HepG2 (cell line): ENCODE results near the gene RDH8. TPM values are rescaled to one million over a fixed set of nuclear protein-coding genes. Genes with fewer than 3 reads are reported as not detected.
A peak's percentile ranks its signal among the peaks of the same experiment; 100 is the strongest.
"Not testable (repeated sequence)": the region's sequence is repeated elsewhere in the genome, so short reads cannot be mapped to it uniquely, and the experiment has no call there.

Source experiments
- ATAC-seq: fragments of 200-7000 bp; cut with Tn5 transposase; 3 replicates; pipeline ENCODE4 v1.9.1; 2020; ENCODE audit warnings: mild to moderate bottlenecking, moderate library complexity
- BruUV-seq: library from RNA; stranded (reverse); fragments of 400-500 nt; replicated peaks from 2 replicates; lab custom pipeline; 2021; lab: Mats Ljungman, UMichigan
- CTCF ChIA-PET: fragments of 300-600 bp; formaldehyde crosslinking; extraction: SDS; loops from one replicate; lab custom pipeline; 2021; ENCODE audit warnings: low total read pairs, inconsistent platforms, low intra/inter-chr PET ratio; lab: Yijun Ruan, JAX
- POLR2A ChIA-PET: fragments of 350-600 bp; sonication (Branson Sonifier 250); formaldehyde crosslinking; loops from one replicate; lab custom pipeline; 2020; ENCODE audit warnings: antibody characterized with exemption, inconsistent platforms; lab: Yijun Ruan, JAX
- DNase-seq: peaks from one replicate; pipeline ENCODE4 v3.0.0-alpha.2; 2015; ENCODE audit warnings: low spot score
- FAIRE-seq: peaks from 3 replicates; lab custom pipeline; 2011; peaks lifted over from hg19 to GRCh38; lab: Jason Lieb, UNC
- H2AFZ ChIP-seq: one replicate; pipeline ENCODE4 v1.6.1; 2011; ENCODE audit warnings: low read length, inconsistent platforms
- H3K27ac ChIP-seq: fragments of 300-600 bp; 3 replicates; pipeline ENCODE4 v1.8.0; 2011; ENCODE audit warnings: mixed run types, mild to moderate bottlenecking, mixed read lengths, low read length, inconsistent platforms; ENCODE audit not compliant: insufficient read depth; ENCODE audit errors: extremely low read length
- H3K27me3 ChIP-seq, 2 experiments: fragments of 200-600 bp in 1 of 2; 2 replicates in 1 of 2; 3 replicates in 1 of 2; pipeline versions ENCODE4 v1.6.0 to v1.8.0; 2011; ENCODE audit warnings: low read length in 2 of 2, mild to moderate bottlenecking in 2 of 2, moderate library complexity in 2 of 2, inconsistent platforms in 1 of 2; ENCODE audit not compliant: insufficient read depth in 2 of 2, control insufficient read depth in 1 of 2
- H3K36me3 ChIP-seq, 2 experiments: fragments of 200-600 bp in 1 of 2; replicated peaks in 1 of 2; 2 replicates in 1 of 2; 3 replicates in 1 of 2; pipeline versions ENCODE4 v1.5.1 to v1.8.0; 2011; ENCODE audit warnings: low read length in 2 of 2, inconsistent platforms in 1 of 2; ENCODE audit not compliant: insufficient read depth in 2 of 2, control insufficient read depth in 1 of 2
- H3K4me1 ChIP-seq: 2 replicates; pipeline ENCODE4 v1.5.1; 2012; ENCODE audit warnings: low read length, inconsistent platforms; ENCODE audit not compliant: insufficient read depth
- H3K4me2 ChIP-seq: 2 replicates; pipeline ENCODE4 v1.6.0; 2011; ENCODE audit warnings: low read depth, low read length, inconsistent platforms
- H3K4me3 ChIP-seq, 3 experiments: fragments of 200-600 bp in 1 of 3; sonication (generic), shearing (Covaris generic) in 1 of 3; replicated peaks in 1 of 3; 2 replicates each; pipeline ENCODE4 v1.5.1; 2011 to 2016; ENCODE audit warnings: low read length in 3 of 3, inconsistent platforms in 2 of 3, low read depth in 2 of 3, mild to moderate bottlenecking in 2 of 3, control low read depth in 1 of 3, mixed read lengths in 1 of 3; ENCODE audit not compliant: insufficient read depth in 1 of 3
- H3K79me2 ChIP-seq: one replicate; pipeline ENCODE4 v1.6.1; 2011; ENCODE audit warnings: low read length, inconsistent platforms; ENCODE audit not compliant: insufficient read depth
- H3K9ac ChIP-seq: 2 replicates; pipeline ENCODE4 v1.6.0; 2011; ENCODE audit warnings: mild to moderate bottlenecking, low read depth, low read length, inconsistent platforms; ENCODE audit not compliant: insufficient read depth
- H3K9me3 ChIP-seq: 2 replicates; pipeline ENCODE4 v1.5.1; 2012; ENCODE audit warnings: mild to moderate bottlenecking, low read length
- H4K20me1 ChIP-seq: 2 replicates; pipeline ENCODE4 v1.6.0; 2011; ENCODE audit warnings: inconsistent platforms, mild to moderate bottlenecking, low read length, moderate library complexity; ENCODE audit not compliant: insufficient read depth
- MAFF ChIP-seq: IDR thresholded peaks from 2 replicates; pipeline ENCODE4 v1.6.1; 2011; ENCODE audit warnings: low read depth, low read length, improper control_type of control experiment
- ZFP36 ChIP-seq: fragments of 150-350 bp; IDR thresholded peaks from 2 replicates; pipeline ENCODE4 v1.6.1; 2018; ENCODE audit warnings: borderline replicate concordance, low read length, low read depth; ENCODE audit not compliant: partially characterized antibody
- WGBS: methylation state at CpG from one replicate; pipeline ENCODE4 v1.1.6; 2017; ENCODE audit warnings: low lambda C conversion rate; 5-methylcytosine and 5-hydroxymethylcytosine counted together
- in situ Hi-C: cut with HindIII; loops from 2 replicates; pipeline ENCODE4 v1.10.0; 2017; ENCODE audit warnings: low pct_unique_long_range_greater_than_20kb; ENCODE audit not compliant: extremely low pct_ligation_motif_present
- intact Hi-C: fragments of 100-400 bp; cut with micrococcal nuclease; formaldehyde crosslinking; loops from one replicate; pipeline ENCODE4 v1.10.0; 2022; ENCODE audit not compliant: unreplicated experiment
- polyA plus RNA-seq, 8 experiments: library from polyadenylated mRNA; depleted of rRNA in 3 of 8; stranded (reverse) in 7 of 8; unstranded in 1 of 8; fragments of >200 nt; fragmentation: Illumina TruSeq in 4 of 8; extraction: Trizol in 4 of 8; gene quantifications; 2 replicates each; pipeline versions ENCODE4 v1.2.1 to v1.2.3, GENCODE V29; 2011 to 2016; ENCODE audit warnings: low read depth in 4 of 8, missing spikeins in 1 of 8, mixed read lengths in 1 of 8; ENCODE audit not compliant: insufficient read depth in 1 of 8
- total RNA-seq, 5 experiments: library from RNA; depleted of rRNA; stranded (reverse); fragments of >200 nt; fragmentation: Illumina TruSeq; extraction: Trizol; gene quantifications; 2 replicates each; pipeline ENCODE4 v1.2.3, GENCODE V29; 2016; ENCODE audit warnings: low read depth in 1 of 5

Gene RDH8
- total and polyA plus RNA-seq, 2 of the 13 experiments (the other 11 are each of a cell fraction or from before 2014, with no cell fraction given): not detected

- FAIRE-seq: no peak
- TF ChIP-seq MAFF: no peak
- TF ChIP-seq ZFP36: peak; percentile 75
- TF ChIP-seq, all 625 proteins: peak for 1
- WGBS: 33% methylated on average over 2 of the region's 2 CpGs
- no peak overlapping the region for H3K27ac ChIP-seq
- peaks cover 4 to 29% of the 10 kb centered on the region in 2 experiments for H3K27me3 ChIP-seq
- no peak for ATAC-seq
- H3K4me3 ChIP-seq: no peak overlapping the region
- no peaks in the 10 kb centered on the region for H3K36me3 ChIP-seq
- H2AFZ ChIP-seq: no peak overlapping the region
- ChIA-PET POLR2A (no interaction called here), CTCF (no interaction called here)
- no TSS peak for BruUV-seq
- no peaks in the 10 kb centered on the region for H4K20me1 ChIP-seq
- in situ Hi-C loops (no loop called here), intact Hi-C loops (no loop called here)
- H3K4me2 ChIP-seq: no peak overlapping the region
- DNase-seq: no peak
- H3K9ac ChIP-seq: no peak overlapping the region
- H3K9me3 ChIP-seq: no peaks in the 10 kb centered on the region
- H3K4me1 ChIP-seq: no peaks in the 10 kb centered on the region
- H3K79me2 ChIP-seq: no peaks in the 10 kb centered on the region
These were observed 8.6 kb downstream of the RDH8 start for GRCh38 chr19:10021863-10022262.

- H2AFZ ChIP-seq, H3K79me2 ChIP-seq, intact Hi-C loops, POLR2A ChIA-PET, H3K9me3 ChIP-seq, ATAC-seq, H3K36me3 ChIP-seq, H4K20me1 ChIP-seq, H3K4me1 ChIP-seq, BruUV-seq, H3K4me3 ChIP-seq, CTCF ChIA-PET, DNase-seq, FAIRE-seq, H3K27ac ChIP-seq, H3K4me2 ChIP-seq, in situ Hi-C loops, H3K9ac ChIP-seq: not testable (repeated sequence)
- WGBS: 29% methylated on average over 5 of the region's 5 CpGs
- peaks cover 4 to 32% of the 10 kb centered on the region in 2 experiments for H3K27me3 ChIP-seq
These were observed 9.8 kb downstream of the RDH8 start for GRCh38 chr19:10023096-10023495.
